H1 (cell line): ENCODE data around the gene GCM1. TPM values are rescaled to one million over a fixed set of nuclear protein-coding genes. Genes with fewer than 3 reads are reported as not detected.

ENCODE experiments used
- EGR1 ChIP-seq: IDR thresholded peaks from 2 replicates; pipeline ENCODE4 v1.6.1; 2011; ENCODE audit warnings: low read depth, low read length, borderline replicate concordance
- EZH2 ChIP-seq: fragments of 200-600 bp; sonication (generic); IDR thresholded peaks from 2 replicates; pipeline ENCODE4 v1.7.1; 2012; ENCODE audit warnings: low read depth, mild to moderate bottlenecking, moderate library complexity, low read length, inconsistent platforms; ENCODE audit not compliant: severe bottlenecking
- HDAC6 ChIP-seq: IDR thresholded peaks from one replicate; pipeline ENCODE4 v1.7.1; 2012; ENCODE audit warnings: low read depth, mild to moderate bottlenecking, inconsistent platforms, low read length, moderate library complexity
- JUN ChIP-seq: IDR thresholded peaks from 2 replicates; pipeline ENCODE4 v1.6.1; 2011; ENCODE audit warnings: low read depth, mild to moderate bottlenecking, improper control_type of control experiment, low read length
- NANOG ChIP-seq: IDR thresholded peaks from 2 replicates; pipeline ENCODE4 v1.6.1; 2011; ENCODE audit warnings: low read length, low read depth, mild to moderate bottlenecking, inconsistent platforms; ENCODE audit not compliant: insufficient read depth, poor library complexity, severe bottlenecking
- SP2 ChIP-seq: IDR thresholded peaks from 2 replicates; pipeline ENCODE4 v1.6.1; 2012; ENCODE audit warnings: mild to moderate bottlenecking, low read length, inconsistent platforms
- SP4 ChIP-seq: IDR thresholded peaks from 2 replicates; pipeline ENCODE4 v1.6.1; 2012; ENCODE audit warnings: low read length, inconsistent platforms
- polyA plus RNA-seq, 7 experiments: library from polyadenylated mRNA; depleted of rRNA in 3 of 7; stranded (reverse) in 5 of 7; unstranded in 2 of 7; fragments of >200 nt in 5 of 7; fragments of 200-250 nt in 2 of 7; gene quantifications; 1 replicate in 5 of 7; 2 replicates in 1 of 7; 4 replicates in 1 of 7; pipeline versions ENCODE4 v1.2.1 to v1.2.3, GENCODE V29; 2011 to 2013; ENCODE audit warnings: missing spikeins in 2 of 7, mixed read lengths in 2 of 7
- total RNA-seq: library from RNA; stranded (reverse); fragmentation: NEBNext Ultra II Directional; extraction: Animal tissue kit (Norgen Biotek cat#: 25700); gene quantifications from 2 replicates; pipeline ENCODE4 v1.2.1, GENCODE V29; 2021
- TF ChIP-seq, protein P1 (sequence below): fragments of 300-600 bp; sonication (generic); IDR thresholded peaks from 2 replicates; pipeline ENCODE4 v1.7.1; 2012; ENCODE audit warnings: low read length, moderate library complexity, mild to moderate bottlenecking, inconsistent platforms; ENCODE audit not compliant: insufficient replicate concordance

The GCM1 gene
- total and polyA plus RNA-seq, 2 of the 8 experiments (the other 6 are each of a cell fraction or from before 2014, with no cell fraction given), result not detected

DNA sequence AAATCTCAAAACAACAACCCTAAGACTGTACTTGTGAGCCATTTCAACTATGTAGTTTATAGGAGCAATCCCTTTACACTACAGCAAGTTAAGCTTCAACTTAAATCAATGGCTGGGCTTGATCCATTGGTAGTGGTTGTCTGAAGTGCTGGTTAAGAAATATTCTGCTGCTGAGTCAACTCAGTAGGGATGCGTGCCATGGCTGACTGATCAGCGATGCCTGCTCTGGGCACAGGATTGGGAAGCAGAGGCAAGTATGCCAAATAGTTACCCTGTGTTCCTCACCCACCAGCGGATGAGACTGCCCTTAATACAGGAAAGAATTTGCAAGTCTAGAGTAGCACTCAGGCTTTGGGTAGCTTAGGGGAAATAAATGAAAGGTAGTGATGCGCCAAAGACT lies 41.5 kb downstream of the GCM1 start (continued):
- TF ChIP-seq, protein P1, sequence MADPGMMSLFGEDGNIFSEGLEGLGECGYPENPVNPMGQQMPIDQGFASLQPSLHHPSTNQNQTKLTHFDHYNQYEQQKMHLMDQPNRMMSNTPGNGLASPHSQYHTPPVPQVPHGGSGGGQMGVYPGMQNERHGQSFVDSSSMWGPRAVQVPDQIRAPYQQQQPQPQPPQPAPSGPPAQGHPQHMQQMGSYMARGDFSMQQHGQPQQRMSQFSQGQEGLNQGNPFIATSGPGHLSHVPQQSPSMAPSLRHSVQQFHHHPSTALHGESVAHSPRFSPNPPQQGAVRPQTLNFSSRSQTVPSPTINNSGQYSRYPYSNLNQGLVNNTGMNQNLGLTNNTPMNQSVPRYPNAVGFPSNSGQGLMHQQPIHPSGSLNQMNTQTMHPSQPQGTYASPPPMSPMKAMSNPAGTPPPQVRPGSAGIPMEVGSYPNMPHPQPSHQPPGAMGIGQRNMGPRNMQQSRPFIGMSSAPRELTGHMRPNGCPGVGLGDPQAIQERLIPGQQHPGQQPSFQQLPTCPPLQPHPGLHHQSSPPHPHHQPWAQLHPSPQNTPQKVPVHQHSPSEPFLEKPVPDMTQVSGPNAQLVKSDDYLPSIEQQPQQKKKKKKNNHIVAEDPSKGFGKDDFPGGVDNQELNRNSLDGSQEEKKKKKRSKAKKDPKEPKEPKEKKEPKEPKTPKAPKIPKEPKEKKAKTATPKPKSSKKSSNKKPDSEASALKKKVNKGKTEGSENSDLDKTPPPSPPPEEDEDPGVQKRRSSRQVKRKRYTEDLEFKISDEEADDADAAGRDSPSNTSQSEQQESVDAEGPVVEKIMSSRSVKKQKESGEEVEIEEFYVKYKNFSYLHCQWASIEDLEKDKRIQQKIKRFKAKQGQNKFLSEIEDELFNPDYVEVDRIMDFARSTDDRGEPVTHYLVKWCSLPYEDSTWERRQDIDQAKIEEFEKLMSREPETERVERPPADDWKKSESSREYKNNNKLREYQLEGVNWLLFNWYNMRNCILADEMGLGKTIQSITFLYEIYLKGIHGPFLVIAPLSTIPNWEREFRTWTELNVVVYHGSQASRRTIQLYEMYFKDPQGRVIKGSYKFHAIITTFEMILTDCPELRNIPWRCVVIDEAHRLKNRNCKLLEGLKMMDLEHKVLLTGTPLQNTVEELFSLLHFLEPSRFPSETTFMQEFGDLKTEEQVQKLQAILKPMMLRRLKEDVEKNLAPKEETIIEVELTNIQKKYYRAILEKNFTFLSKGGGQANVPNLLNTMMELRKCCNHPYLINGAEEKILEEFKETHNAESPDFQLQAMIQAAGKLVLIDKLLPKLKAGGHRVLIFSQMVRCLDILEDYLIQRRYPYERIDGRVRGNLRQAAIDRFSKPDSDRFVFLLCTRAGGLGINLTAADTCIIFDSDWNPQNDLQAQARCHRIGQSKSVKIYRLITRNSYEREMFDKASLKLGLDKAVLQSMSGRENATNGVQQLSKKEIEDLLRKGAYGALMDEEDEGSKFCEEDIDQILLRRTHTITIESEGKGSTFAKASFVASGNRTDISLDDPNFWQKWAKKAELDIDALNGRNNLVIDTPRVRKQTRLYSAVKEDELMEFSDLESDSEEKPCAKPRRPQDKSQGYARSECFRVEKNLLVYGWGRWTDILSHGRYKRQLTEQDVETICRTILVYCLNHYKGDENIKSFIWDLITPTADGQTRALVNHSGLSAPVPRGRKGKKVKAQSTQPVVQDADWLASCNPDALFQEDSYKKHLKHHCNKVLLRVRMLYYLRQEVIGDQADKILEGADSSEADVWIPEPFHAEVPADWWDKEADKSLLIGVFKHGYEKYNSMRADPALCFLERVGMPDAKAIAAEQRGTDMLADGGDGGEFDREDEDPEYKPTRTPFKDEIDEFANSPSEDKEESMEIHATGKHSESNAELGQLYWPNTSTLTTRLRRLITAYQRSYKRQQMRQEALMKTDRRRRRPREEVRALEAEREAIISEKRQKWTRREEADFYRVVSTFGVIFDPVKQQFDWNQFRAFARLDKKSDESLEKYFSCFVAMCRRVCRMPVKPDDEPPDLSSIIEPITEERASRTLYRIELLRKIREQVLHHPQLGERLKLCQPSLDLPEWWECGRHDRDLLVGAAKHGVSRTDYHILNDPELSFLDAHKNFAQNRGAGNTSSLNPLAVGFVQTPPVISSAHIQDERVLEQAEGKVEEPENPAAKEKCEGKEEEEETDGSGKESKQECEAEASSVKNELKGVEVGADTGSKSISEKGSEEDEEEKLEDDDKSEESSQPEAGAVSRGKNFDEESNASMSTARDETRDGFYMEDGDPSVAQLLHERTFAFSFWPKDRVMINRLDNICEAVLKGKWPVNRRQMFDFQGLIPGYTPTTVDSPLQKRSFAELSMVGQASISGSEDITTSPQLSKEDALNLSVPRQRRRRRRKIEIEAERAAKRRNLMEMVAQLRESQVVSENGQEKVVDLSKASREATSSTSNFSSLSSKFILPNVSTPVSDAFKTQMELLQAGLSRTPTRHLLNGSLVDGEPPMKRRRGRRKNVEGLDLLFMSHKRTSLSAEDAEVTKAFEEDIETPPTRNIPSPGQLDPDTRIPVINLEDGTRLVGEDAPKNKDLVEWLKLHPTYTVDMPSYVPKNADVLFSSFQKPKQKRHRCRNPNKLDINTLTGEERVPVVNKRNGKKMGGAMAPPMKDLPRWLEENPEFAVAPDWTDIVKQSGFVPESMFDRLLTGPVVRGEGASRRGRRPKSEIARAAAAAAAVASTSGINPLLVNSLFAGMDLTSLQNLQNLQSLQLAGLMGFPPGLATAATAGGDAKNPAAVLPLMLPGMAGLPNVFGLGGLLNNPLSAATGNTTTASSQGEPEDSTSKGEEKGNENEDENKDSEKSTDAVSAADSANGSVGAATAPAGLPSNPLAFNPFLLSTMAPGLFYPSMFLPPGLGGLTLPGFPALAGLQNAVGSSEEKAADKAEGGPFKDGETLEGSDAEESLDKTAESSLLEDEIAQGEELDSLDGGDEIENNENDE, result no peak
- no peak for TF ChIP-seq EZH2
- TF ChIP-seq JUN, result no peak
- no peak for TF ChIP-seq NANOG
- TF ChIP-seq HDAC6, result no peak
- no peak for TF ChIP-seq SP4
- no peak for TF ChIP-seq EGR1
- TF ChIP-seq SP2, result no peak
